GM19328 (cell line): ENCODE data around the gene CHTF18.
"Not testable (repeated sequence)": the region's sequence is repeated elsewhere in the genome, so short reads cannot be mapped to it uniquely, and the experiment has no call there.

Source experiments
- ATAC-seq: cut with Tn5 transposase; IDR thresholded peaks from one replicate; pipeline ENCODE4 v1.9.1; 2021; ENCODE audit warnings: mild to moderate bottlenecking, moderate library complexity; ENCODE audit not compliant: unreplicated experiment

The CHTF18 gene

GRCh38 chr16:825341-826061 lies 37.1 kb downstream of the CHTF18 start:
- ATAC-seq, result no peak

- no peak for ATAC-seq
These were observed 39.1 kb downstream of the CHTF18 start for GRCh38 chr16:827513-827912.

- ATAC-seq, result no peak
These were observed 40.5 kb downstream of the CHTF18 start for GRCh38 chr16:828891-829290.

GRCh38 chr16:830107-830870 lies 41.9 kb downstream of the CHTF18 start:
- no peak for ATAC-seq

GRCh38 chr16:830871-831570 lies 42.6 kb downstream of the CHTF18 start:
- ATAC-seq, result no peak

GRCh38 chr16:831571-832413 lies 43.4 kb downstream of the CHTF18 start:
- ATAC-seq, result no peak

GRCh38 chr16:832652-833336 lies 44.4 kb downstream of the CHTF18 start:
- ATAC-seq, result no peak

GRCh38 chr16:833411-833810 lies 45.0 kb downstream of the CHTF18 start:
- ATAC-seq, result no peak

- ATAC-seq, result no peak
These were observed 47.0 kb downstream of the CHTF18 start for GRCh38 chr16:835373-835772.

- no peak for ATAC-seq
These were observed 47.8 kb downstream of the CHTF18 start for GRCh38 chr16:836221-836620.

GRCh38 chr16:836822-837221 lies 48.4 kb downstream of the CHTF18 start:
- ATAC-seq, result not testable (repeated sequence)

- no peak for ATAC-seq
These were observed 50.3 kb downstream of the CHTF18 start for GRCh38 chr16:838741-839140.

- no peak for ATAC-seq
These were observed 51.4 kb downstream of the CHTF18 start for GRCh38 chr16:839643-840408.

GRCh38 chr16:840561-841454 lies 52.4 kb downstream of the CHTF18 start:
- ATAC-seq, result no peak

- ATAC-seq, result no peak
These were observed 53.1 kb downstream of the CHTF18 start for GRCh38 chr16:841455-842060.

- no peak for ATAC-seq
These were observed 53.6 kb downstream of the CHTF18 start for GRCh38 chr16:842061-842476.

GRCh38 chr16:842711-843560 lies 54.5 kb downstream of the CHTF18 start:
- ATAC-seq, result no peak
